ENCODE results near the gene CST9L.
"Not testable (repeated sequence)": the region's sequence is repeated elsewhere in the genome, so short reads cannot be mapped to it uniquely, and the experiment has no call there.

The CST9L gene

DNA sequence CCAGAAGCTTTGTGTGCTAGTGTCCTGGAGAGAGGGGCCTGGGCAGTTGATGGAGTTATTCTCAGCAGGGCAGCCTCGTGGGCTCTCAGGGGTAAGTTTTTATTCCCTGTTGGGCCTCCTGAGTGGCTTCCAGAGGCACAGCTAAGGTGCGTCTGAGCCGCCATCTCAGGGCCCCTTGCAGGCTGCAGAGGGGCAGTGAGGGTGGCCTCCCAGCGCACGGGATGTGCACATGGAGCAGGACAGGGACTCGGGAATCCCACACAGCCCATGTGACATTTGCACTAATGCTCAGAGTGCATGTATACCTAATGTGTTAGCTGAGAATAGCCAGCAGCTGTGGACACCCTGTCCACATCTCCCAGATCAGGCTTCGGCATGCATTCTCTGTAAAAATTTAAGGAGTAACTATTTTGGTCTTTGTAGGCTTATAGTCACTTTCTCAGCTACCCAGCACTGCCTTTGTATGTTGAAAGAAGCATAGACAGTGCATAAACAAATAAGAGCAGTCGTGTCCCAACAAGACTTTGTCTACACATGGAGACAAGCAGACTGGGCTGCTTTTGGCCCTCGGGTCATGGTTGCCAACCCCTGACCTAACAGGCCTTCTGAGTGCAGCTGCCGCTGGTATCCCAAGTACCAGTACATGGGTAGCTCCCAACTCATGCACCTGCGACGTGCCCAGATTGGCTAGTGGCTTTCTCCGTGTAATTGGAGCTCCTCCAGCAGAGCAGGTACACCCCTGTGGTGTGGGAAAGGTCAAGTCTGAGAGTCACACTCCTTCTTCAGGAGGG lies 18.6 kb upstream of the CST9L start:
- H3K36me3 ChIP-seq (ENCODE audit: control insufficient read depth in 2 of 2, insufficient read depth in 2 of 2, low read length in 2 of 2) = no peaks in the 10 kb centered on the region
- no peak overlapping the region for H3K4me3 ChIP-seq (ENCODE audit: low read length in 2 of 2)
- H3K9ac ChIP-seq (ENCODE audit: low read depth in 1 of 2, low read length in 2 of 2) = no peak overlapping the region
- H3K9me3 ChIP-seq (ENCODE audit: control insufficient read depth in 2 of 2, low read length in 2 of 2) = no peaks in the 10 kb centered on the region
- no peak overlapping the region for H3K27ac ChIP-seq (ENCODE audit: low read depth in 2 of 2, low read length in 2 of 2)
- no peaks in the 10 kb centered on the region for H3K27me3 ChIP-seq (ENCODE audit: control insufficient read depth in 2 of 2, insufficient read depth in 2 of 2, low read length in 2 of 2)
- H3K4me1 ChIP-seq (ENCODE audit: control insufficient read depth in 2 of 2, insufficient read depth in 2 of 2, low read length in 2 of 2) = no peaks in the 10 kb centered on the region

DNA sequence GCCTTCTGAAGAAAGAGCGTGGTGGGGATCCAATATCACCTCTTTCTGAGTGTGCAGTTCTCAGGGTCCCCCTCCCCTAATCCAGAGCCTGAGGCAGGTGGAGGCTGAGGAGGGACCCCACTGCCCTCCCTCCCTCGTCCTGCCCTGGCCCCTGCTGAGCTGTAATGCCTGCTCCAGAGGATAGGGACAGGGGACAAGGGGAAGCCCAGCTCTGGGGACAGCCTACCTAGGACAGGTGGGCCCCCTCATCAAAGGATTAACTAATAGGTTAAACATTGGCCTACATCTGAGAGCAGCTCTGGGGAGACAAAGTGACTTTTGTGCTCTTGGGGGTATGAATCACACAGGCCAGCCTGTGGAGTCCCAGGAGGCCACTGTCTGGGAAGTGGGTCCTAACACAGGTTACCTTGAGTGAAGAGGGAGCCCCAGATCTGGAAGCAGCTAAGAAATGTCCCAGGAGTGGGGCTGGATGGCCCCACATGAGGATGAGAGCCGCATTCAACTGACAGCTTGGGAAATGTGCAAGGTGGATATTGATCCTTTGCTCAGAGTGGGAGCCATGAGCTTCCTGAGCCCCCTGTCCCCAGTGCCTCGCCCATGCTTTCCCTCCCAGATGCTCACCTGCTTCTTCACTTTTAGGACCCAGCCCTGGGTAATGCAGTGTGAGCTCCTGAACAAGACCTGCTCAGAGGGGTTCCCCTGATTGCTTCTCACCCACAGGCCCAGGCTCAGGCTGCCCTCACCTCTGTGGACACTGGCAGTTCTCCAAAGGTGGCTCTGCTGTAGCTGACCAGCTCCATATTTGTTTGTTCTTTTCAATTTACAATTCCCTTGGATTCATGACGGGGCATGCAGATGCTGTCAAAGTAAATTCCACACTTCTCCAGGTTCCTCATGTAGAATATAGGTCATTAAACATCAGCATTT lies 17.8 kb upstream of the CST9L start:
- Histone ChIP-seq H3K36me3 (ENCODE audit: control insufficient read depth in 2 of 2, insufficient read depth in 2 of 2, low read length in 2 of 2) (no peaks in the 10 kb centered on the region), H3K9ac (ENCODE audit: low read depth in 1 of 2, low read length in 2 of 2) (no peak overlapping the region), H3K27me3 (ENCODE audit: control insufficient read depth in 2 of 2, insufficient read depth in 2 of 2, low read length in 2 of 2) (no peaks in the 10 kb centered on the region), H3K27ac (ENCODE audit: low read depth in 2 of 2, low read length in 2 of 2) (no peak overlapping the region), H3K4me3 (ENCODE audit: low read length in 2 of 2) (no peak overlapping the region), H3K9me3 (ENCODE audit: control insufficient read depth in 2 of 2, low read length in 2 of 2) (no peaks in the 10 kb centered on the region), H3K4me1 (ENCODE audit: control insufficient read depth in 2 of 2, insufficient read depth in 2 of 2, low read length in 2 of 2) (no peaks in the 10 kb centered on the region)

DNA sequence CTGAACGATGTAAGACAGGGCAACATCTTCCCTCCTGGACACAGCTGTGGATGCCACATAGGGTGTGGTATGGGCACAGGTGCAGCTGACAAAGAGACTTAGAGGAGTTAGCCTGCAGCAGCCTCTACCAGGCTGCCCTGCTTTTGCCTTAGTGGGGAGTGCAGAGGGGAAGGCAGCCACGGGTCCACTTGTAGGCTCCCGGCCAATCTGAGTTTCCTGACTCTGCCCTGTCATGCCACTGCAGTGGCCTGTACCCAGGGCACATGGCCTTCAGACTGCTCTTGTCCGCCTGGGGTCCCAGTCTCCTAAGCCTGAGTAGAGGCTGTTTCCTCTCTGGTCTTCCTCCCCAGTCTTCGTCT lies 17.1 kb upstream of the CST9L start:
- Histone ChIP-seq H3K9me3 (ENCODE audit: control insufficient read depth in 2 of 2, low read length in 2 of 2) (no peaks in the 10 kb centered on the region), H3K27ac (ENCODE audit: low read depth in 2 of 2, low read length in 2 of 2) (no peak overlapping the region), H3K4me3 (ENCODE audit: low read length in 2 of 2) (no peak overlapping the region), H3K9ac (ENCODE audit: low read depth in 1 of 2, low read length in 2 of 2) (no peak overlapping the region), H3K36me3 (ENCODE audit: control insufficient read depth in 2 of 2, insufficient read depth in 2 of 2, low read length in 2 of 2) (no peaks in the 10 kb centered on the region), H3K4me1 (ENCODE audit: control insufficient read depth in 2 of 2, insufficient read depth in 2 of 2, low read length in 2 of 2) (no peaks in the 10 kb centered on the region), H3K27me3 (ENCODE audit: control insufficient read depth in 2 of 2, insufficient read depth in 2 of 2, low read length in 2 of 2) (no peaks in the 10 kb centered on the region)

DNA sequence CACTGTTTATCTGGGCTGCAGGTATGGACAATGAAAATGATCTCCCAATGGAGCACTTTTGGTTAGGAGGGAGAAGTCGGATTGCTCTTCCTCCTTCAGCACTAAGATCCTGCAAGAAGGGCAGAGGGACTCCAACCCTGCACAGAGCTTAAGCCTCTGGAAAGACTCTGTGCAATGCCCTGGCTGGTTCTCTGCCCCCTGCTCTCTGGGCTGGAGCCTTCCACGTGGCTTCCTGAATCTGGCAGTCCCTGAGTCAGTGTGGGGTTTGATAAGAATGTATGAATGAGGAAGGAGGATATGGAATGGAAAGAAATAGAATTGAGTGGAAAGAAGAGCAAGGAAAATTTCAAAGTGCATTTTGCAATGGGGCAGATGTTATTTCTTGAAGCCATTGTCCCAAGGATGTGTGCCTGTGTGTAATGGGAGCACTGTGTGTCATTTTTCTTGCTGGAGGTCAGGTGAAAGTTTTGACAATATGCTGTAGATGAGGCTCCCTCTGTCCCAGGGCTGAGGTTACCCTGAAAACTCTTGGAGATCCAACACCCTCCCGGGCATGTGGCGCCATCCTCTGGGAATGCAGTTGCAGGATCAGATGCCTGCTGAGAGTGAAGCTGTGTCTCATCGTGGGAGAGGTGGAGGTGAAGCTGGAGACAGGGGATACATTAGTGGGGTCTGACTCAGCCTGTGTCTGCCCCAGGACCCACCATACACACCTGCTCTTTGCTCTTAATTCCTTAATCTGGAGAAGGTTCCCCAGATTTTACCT lies 16.3 kb upstream of the CST9L start:
- Histone ChIP-seq H3K4me1 (ENCODE audit: control insufficient read depth in 2 of 2, insufficient read depth in 2 of 2, low read length in 2 of 2) (no peaks in the 10 kb centered on the region), H3K9ac (ENCODE audit: low read depth in 1 of 2, low read length in 2 of 2) (no peak overlapping the region), H3K27ac (ENCODE audit: low read depth in 2 of 2, low read length in 2 of 2) (no peak overlapping the region), H3K36me3 (ENCODE audit: control insufficient read depth in 2 of 2, insufficient read depth in 2 of 2, low read length in 2 of 2) (no peaks in the 10 kb centered on the region), H3K4me3 (ENCODE audit: low read length in 2 of 2) (no peak overlapping the region), H3K9me3 (ENCODE audit: control insufficient read depth in 2 of 2, low read length in 2 of 2) (no peaks in the 10 kb centered on the region), H3K27me3 (ENCODE audit: control insufficient read depth in 2 of 2, insufficient read depth in 2 of 2, low read length in 2 of 2) (no peaks in the 10 kb centered on the region)

DNA sequence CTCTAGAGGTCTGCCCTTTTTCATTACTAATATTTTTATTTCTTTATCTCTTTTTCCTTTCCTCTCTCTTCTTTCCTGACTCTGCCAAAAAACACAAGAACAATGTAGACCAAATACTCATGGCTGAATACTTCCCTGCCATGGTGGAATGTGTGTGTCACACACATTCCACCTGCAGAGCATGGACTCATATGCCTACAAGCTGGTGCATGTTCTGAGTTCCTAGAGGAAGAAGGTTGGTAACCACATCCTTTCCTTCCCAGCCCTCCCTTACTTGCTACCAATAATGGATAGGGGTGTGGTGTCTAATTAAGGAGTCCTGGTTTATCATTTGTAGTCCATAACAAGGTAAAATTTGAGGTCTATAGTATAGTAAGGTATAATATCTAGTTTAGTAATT lies 15.2 kb upstream of the CST9L start:
- no peaks in the 10 kb centered on the region for H3K27me3 ChIP-seq (ENCODE audit: control insufficient read depth in 2 of 2, insufficient read depth in 2 of 2, low read length in 2 of 2)
- no peaks in the 10 kb centered on the region for H3K4me1 ChIP-seq (ENCODE audit: control insufficient read depth in 2 of 2, insufficient read depth in 2 of 2, low read length in 2 of 2)
- no peaks in the 10 kb centered on the region for H3K36me3 ChIP-seq (ENCODE audit: control insufficient read depth in 2 of 2, insufficient read depth in 2 of 2, low read length in 2 of 2)
- H3K9me3 ChIP-seq (ENCODE audit: control insufficient read depth in 2 of 2, low read length in 2 of 2) = no peaks in the 10 kb centered on the region
- H3K4me3 ChIP-seq (ENCODE audit: low read length in 2 of 2) = no peak overlapping the region
- H3K27ac ChIP-seq (ENCODE audit: low read depth in 2 of 2, low read length in 2 of 2) = no peak overlapping the region
- H3K9ac ChIP-seq (ENCODE audit: low read depth in 1 of 2, low read length in 2 of 2) = no peak overlapping the region

DNA sequence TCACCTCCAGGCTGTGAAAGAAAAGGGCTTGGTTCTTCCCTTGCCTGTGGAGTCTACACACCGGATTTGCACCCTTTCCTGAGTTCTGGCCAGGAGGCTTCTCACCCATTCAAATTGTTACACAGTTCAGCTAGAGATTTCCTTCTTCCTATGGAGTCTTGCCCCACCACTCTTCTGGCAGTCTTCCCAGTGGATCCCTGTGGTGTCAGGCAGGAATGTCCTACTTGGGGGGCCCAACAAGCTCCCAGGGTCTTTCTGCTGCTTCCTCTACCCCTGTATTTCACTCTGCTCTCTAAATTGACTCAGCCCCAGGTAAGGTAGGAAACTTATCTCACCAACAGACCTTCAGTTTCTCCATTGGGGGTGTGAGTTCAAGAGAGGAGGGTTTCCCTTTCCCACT lies 14.0 kb upstream of the CST9L start:
- H3K27me3 ChIP-seq (ENCODE audit: control insufficient read depth in 2 of 2, insufficient read depth in 2 of 2, low read length in 2 of 2) = no peaks in the 10 kb centered on the region
- H3K4me1 ChIP-seq (ENCODE audit: control insufficient read depth in 2 of 2, insufficient read depth in 2 of 2, low read length in 2 of 2) = no peaks in the 10 kb centered on the region
- H3K9me3 ChIP-seq (ENCODE audit: control insufficient read depth in 2 of 2, low read length in 2 of 2) = no peaks in the 10 kb centered on the region
- no peak overlapping the region for H3K27ac ChIP-seq (ENCODE audit: low read depth in 2 of 2, low read length in 2 of 2)
- no peak overlapping the region for H3K4me3 ChIP-seq (ENCODE audit: low read length in 2 of 2)
- H3K36me3 ChIP-seq (ENCODE audit: control insufficient read depth in 2 of 2, insufficient read depth in 2 of 2, low read length in 2 of 2) = no peaks in the 10 kb centered on the region
- H3K9ac ChIP-seq (ENCODE audit: low read depth in 1 of 2, low read length in 2 of 2) = no peak overlapping the region

DNA sequence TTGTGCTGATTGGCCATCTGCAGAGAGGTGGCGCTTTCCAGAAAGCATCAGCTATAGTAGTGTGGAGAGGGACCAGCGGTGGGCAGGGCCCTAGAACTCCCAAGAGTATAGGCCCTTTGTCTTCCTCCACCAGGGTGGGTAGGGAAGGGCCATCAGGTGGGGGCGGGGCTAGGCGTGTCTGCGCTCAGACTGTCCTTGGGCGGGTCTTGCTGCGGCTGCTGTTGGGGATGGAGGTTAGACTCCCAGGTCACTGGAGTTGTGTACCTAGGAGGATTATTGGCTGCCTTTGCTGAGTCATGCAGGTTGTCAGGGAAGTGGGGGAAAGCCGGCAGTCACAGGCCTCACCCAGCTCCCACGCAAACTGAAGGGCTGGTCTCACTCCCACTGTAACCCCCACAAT lies 13.5 kb upstream of the CST9L start:
- not testable (repeated sequence) for H3K9me3 ChIP-seq (ENCODE audit: control insufficient read depth in 2 of 2, low read length in 2 of 2); H3K27me3 ChIP-seq (ENCODE audit: control insufficient read depth in 2 of 2, insufficient read depth in 2 of 2, low read length in 2 of 2); H3K9ac ChIP-seq (ENCODE audit: low read depth in 1 of 2, low read length in 2 of 2); H3K27ac ChIP-seq (ENCODE audit: low read depth in 2 of 2, low read length in 2 of 2); H3K4me3 ChIP-seq (ENCODE audit: low read length in 2 of 2); H3K4me1 ChIP-seq (ENCODE audit: control insufficient read depth in 2 of 2, insufficient read depth in 2 of 2, low read length in 2 of 2); H3K36me3 ChIP-seq (ENCODE audit: control insufficient read depth in 2 of 2, insufficient read depth in 2 of 2, low read length in 2 of 2)

DNA sequence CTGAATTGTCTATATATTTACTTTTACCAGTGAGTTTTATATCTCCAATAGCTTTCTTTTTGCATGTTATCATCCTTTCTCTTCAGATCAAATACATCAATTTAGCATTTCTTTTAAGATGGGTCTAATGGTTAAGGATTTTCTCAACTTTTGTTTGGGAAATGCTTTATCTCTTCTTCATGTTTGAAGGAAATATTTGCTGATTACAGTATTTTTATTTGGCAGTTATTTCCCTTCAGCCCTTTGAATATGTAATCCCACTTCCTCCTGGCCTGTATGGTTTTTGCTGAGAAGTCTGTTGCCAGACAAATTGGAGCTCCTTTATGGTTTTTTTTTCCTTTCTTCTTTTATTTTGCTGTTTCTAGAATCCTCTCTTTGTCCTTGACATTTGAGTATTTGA lies 6.7 kb upstream of the CST9L start:
- H3K27me3 ChIP-seq (ENCODE audit: control insufficient read depth in 2 of 2, insufficient read depth in 2 of 2, low read length in 2 of 2) = no peaks in the 10 kb centered on the region
- H3K27ac ChIP-seq (ENCODE audit: low read depth in 2 of 2, low read length in 2 of 2) = no peak overlapping the region
- no peaks in the 10 kb centered on the region for H3K9me3 ChIP-seq (ENCODE audit: control insufficient read depth in 2 of 2, low read length in 2 of 2)
- no peak overlapping the region for H3K4me3 ChIP-seq (ENCODE audit: low read length in 2 of 2)
- no peaks in the 10 kb centered on the region for H3K36me3 ChIP-seq (ENCODE audit: control insufficient read depth in 2 of 2, insufficient read depth in 2 of 2, low read length in 2 of 2)
- H3K4me1 ChIP-seq (ENCODE audit: control insufficient read depth in 2 of 2, insufficient read depth in 2 of 2, low read length in 2 of 2) = no peaks in the 10 kb centered on the region
- H3K9ac ChIP-seq (ENCODE audit: low read depth in 1 of 2, low read length in 2 of 2) = no peak overlapping the region

DNA sequence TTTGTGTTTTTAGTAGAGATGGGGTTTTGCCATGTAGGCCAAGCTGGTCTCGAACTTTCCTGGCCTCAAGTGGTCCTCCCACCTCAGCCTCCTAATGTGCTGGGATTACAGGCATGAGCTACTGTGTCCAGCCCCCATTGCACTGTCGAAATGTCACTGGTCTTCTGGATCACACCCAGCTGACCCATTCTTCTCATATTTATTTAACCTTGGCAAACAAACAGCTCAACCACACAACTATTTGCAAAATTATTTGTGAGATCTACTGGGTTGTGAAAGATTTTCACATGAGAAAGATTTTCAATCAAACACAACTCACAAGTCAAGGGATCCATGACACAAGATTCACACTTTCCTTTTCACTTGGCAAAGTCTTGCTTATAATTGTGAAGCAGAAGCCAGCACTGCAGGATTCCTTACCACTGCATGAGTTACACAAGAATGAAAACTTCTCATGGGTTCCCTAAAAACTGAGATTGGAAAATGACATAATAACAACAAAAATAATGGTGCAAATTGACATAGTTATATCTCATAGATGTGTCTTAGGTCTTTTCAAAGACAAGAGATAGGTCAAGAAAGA lies 2.0 kb upstream of the CST9L start:
- Histone ChIP-seq H3K4me3 (ENCODE audit: low read length in 2 of 2) (no peak overlapping the region), H3K27me3 (ENCODE audit: control insufficient read depth in 2 of 2, insufficient read depth in 2 of 2, low read length in 2 of 2) (no peaks in the 10 kb centered on the region), H3K9ac (ENCODE audit: low read depth in 1 of 2, low read length in 2 of 2) (no peak overlapping the region), H3K27ac (ENCODE audit: low read depth in 2 of 2, low read length in 2 of 2) (no peak overlapping the region), H3K4me1 (ENCODE audit: control insufficient read depth in 2 of 2, insufficient read depth in 2 of 2, low read length in 2 of 2) (no peaks in the 10 kb centered on the region), H3K9me3 (ENCODE audit: control insufficient read depth in 2 of 2, low read length in 2 of 2) (no peaks in the 10 kb centered on the region), H3K36me3 (ENCODE audit: control insufficient read depth in 2 of 2, insufficient read depth in 2 of 2, low read length in 2 of 2) (no peaks in the 10 kb centered on the region)

DNA sequence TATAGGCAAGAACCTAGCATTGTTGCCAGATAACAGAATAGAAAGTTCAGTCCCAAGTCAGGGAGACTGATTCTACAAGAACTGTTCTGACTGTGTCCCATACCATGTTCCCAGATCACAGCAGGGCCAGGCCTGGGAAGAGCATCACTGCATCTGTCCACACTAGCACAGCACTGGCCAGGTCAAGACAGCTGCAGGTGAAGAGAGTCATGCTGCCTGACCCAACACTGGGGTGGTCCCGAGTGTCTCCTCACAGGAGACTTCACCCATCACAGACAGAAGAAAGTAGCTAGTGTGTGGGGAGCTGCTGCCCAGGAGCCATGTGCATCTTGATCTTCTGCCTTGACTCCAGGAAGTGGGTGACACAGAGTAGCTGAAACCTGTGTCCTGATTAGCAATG lies 1.3 kb upstream of the CST9L start:
- Histone ChIP-seq H3K9ac (ENCODE audit: low read depth in 1 of 2, low read length in 2 of 2) (no peak overlapping the region), H3K27me3 (ENCODE audit: control insufficient read depth in 2 of 2, insufficient read depth in 2 of 2, low read length in 2 of 2) (no peaks in the 10 kb centered on the region), H3K4me1 (ENCODE audit: control insufficient read depth in 2 of 2, insufficient read depth in 2 of 2, low read length in 2 of 2) (no peaks in the 10 kb centered on the region), H3K27ac (ENCODE audit: low read depth in 2 of 2, low read length in 2 of 2) (no peak overlapping the region), H3K36me3 (ENCODE audit: control insufficient read depth in 2 of 2, insufficient read depth in 2 of 2, low read length in 2 of 2) (no peaks in the 10 kb centered on the region), H3K4me3 (ENCODE audit: low read length in 2 of 2) (no peak overlapping the region), H3K9me3 (ENCODE audit: control insufficient read depth in 2 of 2, low read length in 2 of 2) (no peaks in the 10 kb centered on the region)
